HepG2 (cell line): Measurements from ENCODE around the gene IQCE. TPM values are rescaled to one million over a fixed set of nuclear protein-coding genes. Genes with fewer than 3 reads are reported as not detected.

Source experiments
- ARID2 ChIP-seq: sonication (generic); formaldehyde crosslinking; IDR thresholded peaks from 2 replicates; pipeline ENCODE4 v1.8.1; 2022; ENCODE audit warnings: mild to moderate bottlenecking, missing genetic modification reagents, borderline replicate concordance
- ARNTL ChIP-seq: sonication (generic); formaldehyde crosslinking; IDR thresholded peaks from 2 replicates; pipeline ENCODE4 v1.4.0; 2020; ENCODE audit warnings: mild to moderate bottlenecking, missing genetic modification reagents
- ATF6 ChIP-seq: sonication (generic); formaldehyde crosslinking; conservative IDR thresholded peaks from 2 replicates; pipeline ENCODE4 v1.4.0; 2020; ENCODE audit warnings: missing genetic modification reagents
- CBX5 ChIP-seq: sonication (generic); formaldehyde crosslinking; IDR thresholded peaks from 2 replicates; pipeline ENCODE4 v1.4.0; 2020; ENCODE audit warnings: missing genetic modification reagents, borderline replicate concordance
- CCAR2 ChIP-seq: fragments of 200-400 bp; formaldehyde crosslinking; optimal IDR thresholded peaks from 2 replicates; pipeline ENCODE3; 2018; ENCODE audit warnings: low read depth, mild to moderate bottlenecking, low read length, moderate library complexity
- FOXJ3 ChIP-seq: sonication (generic); formaldehyde crosslinking; IDR thresholded peaks from 2 replicates; pipeline ENCODE4 v1.4.0; 2020; ENCODE audit warnings: missing genetic modification reagents, mild to moderate bottlenecking, borderline replicate concordance
- GATA4 ChIP-seq: sonication (generic); IDR thresholded peaks from 2 replicates; pipeline ENCODE4 v1.6.1; 2016; ENCODE audit warnings: antibody characterized with exemption, low read depth, borderline replicate concordance
- HNRNPL ChIP-seq: fragments of 200-400 bp; formaldehyde crosslinking; IDR thresholded peaks from 2 replicates; pipeline ENCODE4 v1.6.1; 2017; ENCODE audit warnings: mild to moderate bottlenecking, low read depth, low read length
- IRX3 ChIP-seq: sonication (generic); formaldehyde crosslinking; IDR thresholded peaks from 2 replicates; pipeline ENCODE4 v1.8.1; 2023; ENCODE audit warnings: mild to moderate bottlenecking, low read depth, missing genetic modification reagents, borderline replicate concordance
- RFX1 ChIP-seq: fragments of 450-650 bp; IDR thresholded peaks from 2 replicates; pipeline ENCODE4 v1.6.1; 2017
- SKIL ChIP-seq: sonication (generic); formaldehyde crosslinking; IDR thresholded peaks from 2 replicates; pipeline ENCODE4 v1.8.0; 2022; ENCODE audit warnings: missing genetic modification reagents, mild to moderate bottlenecking, moderate library complexity, borderline replicate concordance
- SMAD3 ChIP-seq: sonication (generic); formaldehyde crosslinking; IDR thresholded peaks from 2 replicates; pipeline ENCODE4 v1.4.0; 2020; ENCODE audit warnings: missing genetic modification reagents
- SUZ12 ChIP-seq: fragments of 150-350 bp; IDR thresholded peaks from 2 replicates; pipeline ENCODE4 v1.6.1; 2014; ENCODE audit warnings: low read depth, low read length
- YY1 ChIP-seq: IDR thresholded peaks from 2 replicates; pipeline ENCODE4 v1.6.1; 2011; ENCODE audit warnings: low read length, low read depth, moderate library complexity, mild to moderate bottlenecking; ENCODE audit not compliant: insufficient read depth, insufficient replicate concordance
- ZBTB43 ChIP-seq: sonication (generic); formaldehyde crosslinking; conservative IDR thresholded peaks from 2 replicates; pipeline ENCODE4 v1.4.0; 2020; ENCODE audit warnings: missing genetic modification reagents
- ZBTB49 ChIP-seq: sonication (generic); formaldehyde crosslinking; IDR thresholded peaks from 2 replicates; pipeline ENCODE4 v1.4.0; 2020; ENCODE audit warnings: missing genetic modification reagents, borderline replicate concordance
- ZBTB8A ChIP-seq: sonication (generic); formaldehyde crosslinking; IDR thresholded peaks from 2 replicates; pipeline ENCODE4 v1.4.0; 2020; ENCODE audit warnings: mild to moderate bottlenecking, low read depth, missing genetic modification reagents, borderline replicate concordance
- ZNF501 ChIP-seq: sonication (generic); formaldehyde crosslinking; IDR thresholded peaks from 2 replicates; pipeline ENCODE4 v1.5.1; 2020; ENCODE audit warnings: mild to moderate bottlenecking, moderate library complexity, missing genetic modification reagents
- ZNF550 ChIP-seq: sonication (generic); formaldehyde crosslinking; IDR thresholded peaks from 2 replicates; pipeline ENCODE4 v1.4.0; 2020; ENCODE audit warnings: mild to moderate bottlenecking, missing genetic modification reagents, borderline replicate concordance
- ZNF556 ChIP-seq: sonication (generic); formaldehyde crosslinking; IDR thresholded peaks from 2 replicates; pipeline ENCODE4 v1.4.0; 2020; ENCODE audit warnings: mild to moderate bottlenecking, missing genetic modification reagents, borderline replicate concordance
- ZNF737 ChIP-seq: sonication (generic); formaldehyde crosslinking; IDR thresholded peaks from 2 replicates; pipeline ENCODE4 v1.5.0; 2020; ENCODE audit warnings: missing genetic modification reagents, mild to moderate bottlenecking, borderline replicate concordance
- ZNF772 ChIP-seq: sonication (generic); formaldehyde crosslinking; IDR thresholded peaks from 2 replicates; pipeline ENCODE4 v1.5.0; 2020; ENCODE audit warnings: mild to moderate bottlenecking, missing genetic modification reagents
- polyA plus RNA-seq, 8 experiments: library from polyadenylated mRNA; depleted of rRNA in 3 of 8; stranded (reverse) in 7 of 8; unstranded in 1 of 8; fragments of >200 nt; fragmentation: Illumina TruSeq in 4 of 8; extraction: Trizol in 4 of 8; gene quantifications; 2 replicates each; pipeline versions ENCODE4 v1.2.1 to v1.2.3, GENCODE V29; 2011 to 2016; ENCODE audit warnings: low read depth in 4 of 8, missing spikeins in 1 of 8, mixed read lengths in 1 of 8; ENCODE audit not compliant: insufficient read depth in 1 of 8
- total RNA-seq, 5 experiments: library from RNA; depleted of rRNA; stranded (reverse); fragments of >200 nt; fragmentation: Illumina TruSeq; extraction: Trizol; gene quantifications; 2 replicates each; pipeline ENCODE4 v1.2.3, GENCODE V29; 2016; ENCODE audit warnings: low read depth in 1 of 5

Gene IQCE
- total and polyA plus RNA-seq, 2 of the 13 experiments (the other 11 are each of a cell fraction or from before 2014, with no cell fraction given) = 1.5 to 2.5 TPM

- TF ChIP-seq ZBTB49 = no peak
- TF ChIP-seq ZBTB8A = no peak
- TF ChIP-seq ARNTL (CRISPR knock-in tag) = peak; percentile 79
- no peak for TF ChIP-seq ARID2 (CRISPR knock-in tag)
- peak; percentile 72 for TF ChIP-seq SKIL
- TF ChIP-seq ZBTB43 = no peak
- no peak for TF ChIP-seq SMAD3 (CRISPR knock-in tag)
- TF ChIP-seq ZNF737 = no peak
- no peak for TF ChIP-seq ZNF550
- TF ChIP-seq FOXJ3 = no peak
- no peak for TF ChIP-seq HNRNPL
- 0 out of 2 replicates have a peak, but pooled peaks have one; percentile 28 for TF ChIP-seq GATA4
- 0 out of 2 replicates have a peak, but pooled peaks have one; percentile 42 for TF ChIP-seq ATF6 (CRISPR knock-in tag)
- TF ChIP-seq CCAR2 = no peak
- peak; percentile 95 for TF ChIP-seq ZNF772 (CRISPR knock-in tag)
- no peak for TF ChIP-seq RFX1
- TF ChIP-seq CBX5 (CRISPR knock-in tag) = no peak
- peak; percentile 26; the same call in 1 of the 2 replicates for TF ChIP-seq ZNF556 (CRISPR knock-in tag)
- TF ChIP-seq IRX3 (CRISPR knock-in tag) = no peak
- peak; percentile 47; the same call in 1 of the 2 replicates for TF ChIP-seq ZNF501
- TF ChIP-seq SUZ12 = no peak
- TF ChIP-seq YY1 = peak; percentile 12
Observed at GRCh38 chr7:2621948-2622640, 63.3 kb downstream of the IQCE start (continued).
